Astrocyte (in vitro differentiated cells and primary cell): ENCODE data around the gene ISY1. TPM values are rescaled to one million over a fixed set of nuclear protein-coding genes. Genes with fewer than 3 reads are reported as not detected.
"Not testable (repeated sequence)": the region's sequence is repeated elsewhere in the genome, so short reads cannot be mapped to it uniquely, and the experiment has no call there.

Experiments
- DNase-seq: peaks from one replicate; pipeline ENCODE4 v3.0.0-alpha.2; 2010; ENCODE audit warnings: low read depth
- FAIRE-seq: peaks from 2 replicates; lab custom pipeline; 2011; peaks lifted over from hg19 to GRCh38; lab: Jason Lieb, UNC
- H2AFZ ChIP-seq: 2 replicates; pipeline ENCODE4 v1.6.0; 2012; ENCODE audit warnings: low read depth, low read length, inconsistent platforms
- H3K27ac ChIP-seq: 2 replicates; pipeline ENCODE4 v1.5.1; 2011; ENCODE audit warnings: low read depth, low read length, inconsistent platforms
- H3K27me3 ChIP-seq: 2 replicates; pipeline ENCODE4 v1.6.0; 2011; ENCODE audit warnings: low read length, inconsistent platforms; ENCODE audit not compliant: insufficient read depth
- H3K36me3 ChIP-seq: 2 replicates; pipeline ENCODE4 v1.5.1; 2011; ENCODE audit warnings: low read length, inconsistent platforms; ENCODE audit not compliant: insufficient read depth
- H3K4me1 ChIP-seq: 2 replicates; pipeline ENCODE4 v1.5.1; 2011; ENCODE audit warnings: low read length, inconsistent platforms; ENCODE audit not compliant: insufficient read depth
- H3K4me2 ChIP-seq: 2 replicates; pipeline ENCODE4 v1.6.0; 2012; ENCODE audit warnings: low read length, inconsistent platforms
- H3K4me3 ChIP-seq: 2 replicates; pipeline ENCODE4 v1.5.1; 2011; ENCODE audit warnings: low read depth, mild to moderate bottlenecking, low read length, inconsistent platforms; ENCODE audit not compliant: insufficient read depth
- H3K79me2 ChIP-seq: 2 replicates; pipeline ENCODE4 v1.6.0; 2012; ENCODE audit warnings: mild to moderate bottlenecking, low read length, inconsistent platforms; ENCODE audit not compliant: insufficient read depth
- H3K9ac ChIP-seq: 2 replicates; pipeline ENCODE4 v1.6.0; 2012; ENCODE audit warnings: mild to moderate bottlenecking, low read length, inconsistent platforms
- H3K9me3 ChIP-seq: 2 replicates; pipeline ENCODE4 v1.5.1; 2012; ENCODE audit warnings: low read depth, mild to moderate bottlenecking, low read length, inconsistent platforms; ENCODE audit not compliant: insufficient read depth
- H4K20me1 ChIP-seq: 2 replicates; pipeline ENCODE4 v1.6.0; 2012; ENCODE audit warnings: low read length, inconsistent platforms; ENCODE audit not compliant: insufficient read depth
- H3K27ac Mint-ChIP-seq: one replicate; pipeline ENCODE4 v1.8.0; 2021; ENCODE audit warnings: mild to moderate bottlenecking, mixed read lengths; ENCODE audit not compliant: unreplicated experiment
- H3K27me3 Mint-ChIP-seq: one replicate; pipeline ENCODE4 v1.8.0; 2021; ENCODE audit warnings: low read depth, mixed read lengths; ENCODE audit not compliant: unreplicated experiment
- H3K36me3 Mint-ChIP-seq: one replicate; pipeline ENCODE4 v1.8.0; 2021; ENCODE audit warnings: low read depth, mixed read lengths; ENCODE audit not compliant: unreplicated experiment
- H3K4me1 Mint-ChIP-seq: one replicate; pipeline ENCODE4 v1.8.0; 2021; ENCODE audit warnings: low read depth, mixed read lengths; ENCODE audit not compliant: unreplicated experiment
- H3K4me3 Mint-ChIP-seq: one replicate; pipeline ENCODE4 v1.8.0; 2021; ENCODE audit warnings: mild to moderate bottlenecking, moderate library complexity, mixed read lengths; ENCODE audit not compliant: unreplicated experiment
- H3K9me3 Mint-ChIP-seq: one replicate; pipeline ENCODE4 v1.8.0; 2021; ENCODE audit warnings: mild to moderate bottlenecking, mixed read lengths; ENCODE audit not compliant: unreplicated experiment
- CTCF ChIP-seq: IDR thresholded peaks from 2 replicates; pipeline ENCODE4 v1.5.1; 2011; ENCODE audit warnings: low read depth, mild to moderate bottlenecking, inconsistent platforms, low read length, moderate library complexity; ENCODE audit not compliant: insufficient read depth
- EZH2 ChIP-seq: IDR thresholded peaks from 2 replicates; pipeline ENCODE4 v1.6.1; 2012; ENCODE audit warnings: mild to moderate bottlenecking, low read length, inconsistent platforms; ENCODE audit not compliant: insufficient read depth
- total RNA-seq: library from RNA; stranded (reverse); gene quantifications from 2 replicates; pipeline ENCODE4 v1.2.1, GENCODE V29; 2021

Gene ISY1
- total RNA-seq, 1 donor from 2014 or later, result 26.6 TPM

- TF ChIP-seq EZH2 (no peak), CTCF (no peak)
- no peaks in the 10 kb centered on the region for H3K9me3 ChIP-seq
- Mint-ChIP-seq H3K9me3 (no peaks in the 10 kb centered on the region), H3K36me3 (peaks cover 8% of the 10 kb centered on the region), H3K4me3 (no peak overlapping the region), H3K27me3 (no peaks in the 10 kb centered on the region), H3K27ac (no peak overlapping the region), H3K4me1 (peaks cover 26% of the 10 kb centered on the region)
- DNase-seq, result no peak
- no peak for FAIRE-seq
- peaks cover 8% of the 10 kb centered on the region for H3K4me1 ChIP-seq
- no peak overlapping the region for H3K9ac ChIP-seq
- H3K27me3 ChIP-seq, result no peaks in the 10 kb centered on the region
- peaks cover 14% of the 10 kb centered on the region for H3K36me3 ChIP-seq
- no peak overlapping the region for H3K27ac ChIP-seq
- H3K4me3 ChIP-seq, result no peak overlapping the region
- H2AFZ ChIP-seq, result no peak overlapping the region
- H3K79me2 ChIP-seq, result peaks cover 70% of the 10 kb centered on the region
- H4K20me1 ChIP-seq, result peaks cover 77% of the 10 kb centered on the region
- H3K4me2 ChIP-seq, result no peak overlapping the region
These were observed 46.4 kb downstream of the ISY1 start for GRCh38 chr3:129114455-129114854.

- DNase-seq (no peak), FAIRE-seq (no peak)
- Mint-ChIP-seq H3K4me1 (peaks cover 12% of the 10 kb centered on the region), H3K27me3 (no peaks in the 10 kb centered on the region), H3K4me3 (no peak overlapping the region), H3K27ac (no peak overlapping the region), H3K9me3 (no peaks in the 10 kb centered on the region), H3K36me3 (peaks cover 16% of the 10 kb centered on the region)
- no peak overlapping the region for H2AFZ ChIP-seq
- peaks cover 5% of the 10 kb centered on the region for H3K4me1 ChIP-seq
- no peak overlapping the region for H3K27ac ChIP-seq
- H3K79me2 ChIP-seq, result peaks cover 63% of the 10 kb centered on the region
- H3K9me3 ChIP-seq, result no peaks in the 10 kb centered on the region
- no peak overlapping the region for H3K4me3 ChIP-seq
- no peak overlapping the region for H3K9ac ChIP-seq
- H3K36me3 ChIP-seq, result peaks cover 9% of the 10 kb centered on the region
- no peak overlapping the region for H3K4me2 ChIP-seq
- H3K27me3 ChIP-seq, result no peaks in the 10 kb centered on the region
- TF ChIP-seq EZH2 (no peak), CTCF (no peak)
- peaks cover 72% of the 10 kb centered on the region for H4K20me1 ChIP-seq
These were observed 48.4 kb downstream of the ISY1 start for GRCh38 chr3:129112308-129113052.

GRCh38 chr3:129111076-129111780 lies 49.6 kb downstream of the ISY1 start:
- H3K36me3 ChIP-seq, H3K9me3 ChIP-seq, H3K4me3 Mint-ChIP-seq, H3K27me3 ChIP-seq, H3K4me2 ChIP-seq, H3K4me1 ChIP-seq, DNase-seq, H3K9me3 Mint-ChIP-seq, H3K27ac Mint-ChIP-seq, FAIRE-seq, H3K27ac ChIP-seq, H3K4me1 Mint-ChIP-seq, H3K9ac ChIP-seq, H3K4me3 ChIP-seq, H2AFZ ChIP-seq, H3K27me3 Mint-ChIP-seq: not testable (repeated sequence)
- H3K36me3 Mint-ChIP-seq, result peaks cover 17% of the 10 kb centered on the region
- peaks cover 59% of the 10 kb centered on the region for H3K79me2 ChIP-seq
- H4K20me1 ChIP-seq, result peaks cover 72% of the 10 kb centered on the region
